WERI-Rb-1 (cell line): ENCODE measurements around the gene TMEM215.

Experiments used
- DNase-seq: peaks from one replicate; pipeline ENCODE4 v3.0.0-alpha.2; 2020
- H3K27ac ChIP-seq: fragments of 250-450 bp; sonication (Bioruptor Pico); 2 replicates; pipeline ENCODE4 v1.5.1; 2020; ENCODE audit warnings: mild to moderate bottlenecking, moderate library complexity
- H3K27me3 ChIP-seq: fragments of 250-450 bp; sonication (Bioruptor Pico); 2 replicates; pipeline ENCODE4 v1.5.1; 2021; ENCODE audit warnings: mild to moderate bottlenecking, low read depth, moderate library complexity; ENCODE audit not compliant: insufficient read depth, severe bottlenecking
- H3K36me3 ChIP-seq: fragments of 250-450 bp; sonication (Bioruptor Pico); 2 replicates; pipeline ENCODE4 v1.5.1; 2020; ENCODE audit warnings: mild to moderate bottlenecking, moderate library complexity
- H3K4me3 ChIP-seq: 2 replicates; pipeline ENCODE4 v1.5.1; 2011; ENCODE audit warnings: low read depth, mild to moderate bottlenecking, control low read depth, low read length
- H3K9me3 ChIP-seq: fragments of 250-450 bp; sonication (Bioruptor Pico); 2 replicates; pipeline ENCODE4 v1.5.1; 2021; ENCODE audit warnings: mild to moderate bottlenecking, moderate library complexity; ENCODE audit not compliant: severe bottlenecking
- TF ChIP-seq, protein P1 (sequence below): IDR thresholded peaks from 2 replicates; pipeline ENCODE4 v1.5.1; 2011; ENCODE audit warnings: low read depth, mild to moderate bottlenecking, control low read depth, inconsistent platforms, low read length

Gene TMEM215

DNA sequence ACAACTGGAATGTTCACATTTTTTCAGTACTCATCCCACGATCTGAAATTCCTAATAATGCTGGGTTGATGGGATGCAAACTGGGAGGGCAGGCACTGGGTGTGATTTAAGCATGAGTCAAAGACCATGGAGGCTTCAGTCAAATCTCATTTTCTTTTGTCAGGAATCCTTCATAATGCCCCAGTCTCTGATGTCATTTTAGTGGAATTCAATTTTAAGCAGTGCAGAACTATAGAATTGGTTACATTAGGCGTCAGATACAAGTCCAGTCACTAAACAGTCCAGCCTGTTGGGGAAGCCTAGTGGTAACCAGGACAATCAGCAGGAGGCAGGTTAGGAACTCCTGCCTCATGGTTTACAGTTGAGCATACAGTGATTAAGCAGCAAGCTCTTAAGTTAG is 41.0 kb upstream of the TMEM215 start:
- Histone ChIP-seq H3K4me3 (no peak overlapping the region), H3K36me3 (no peaks in the 10 kb centered on the region), H3K27me3 (peaks cover 20% of the 10 kb centered on the region), H3K27ac (no peak overlapping the region), H3K9me3 (no peaks in the 10 kb centered on the region)
- no peak for DNase-seq
- TF ChIP-seq, protein P1, sequence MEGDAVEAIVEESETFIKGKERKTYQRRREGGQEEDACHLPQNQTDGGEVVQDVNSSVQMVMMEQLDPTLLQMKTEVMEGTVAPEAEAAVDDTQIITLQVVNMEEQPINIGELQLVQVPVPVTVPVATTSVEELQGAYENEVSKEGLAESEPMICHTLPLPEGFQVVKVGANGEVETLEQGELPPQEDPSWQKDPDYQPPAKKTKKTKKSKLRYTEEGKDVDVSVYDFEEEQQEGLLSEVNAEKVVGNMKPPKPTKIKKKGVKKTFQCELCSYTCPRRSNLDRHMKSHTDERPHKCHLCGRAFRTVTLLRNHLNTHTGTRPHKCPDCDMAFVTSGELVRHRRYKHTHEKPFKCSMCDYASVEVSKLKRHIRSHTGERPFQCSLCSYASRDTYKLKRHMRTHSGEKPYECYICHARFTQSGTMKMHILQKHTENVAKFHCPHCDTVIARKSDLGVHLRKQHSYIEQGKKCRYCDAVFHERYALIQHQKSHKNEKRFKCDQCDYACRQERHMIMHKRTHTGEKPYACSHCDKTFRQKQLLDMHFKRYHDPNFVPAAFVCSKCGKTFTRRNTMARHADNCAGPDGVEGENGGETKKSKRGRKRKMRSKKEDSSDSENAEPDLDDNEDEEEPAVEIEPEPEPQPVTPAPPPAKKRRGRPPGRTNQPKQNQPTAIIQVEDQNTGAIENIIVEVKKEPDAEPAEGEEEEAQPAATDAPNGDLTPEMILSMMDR, result no peak

DNA sequence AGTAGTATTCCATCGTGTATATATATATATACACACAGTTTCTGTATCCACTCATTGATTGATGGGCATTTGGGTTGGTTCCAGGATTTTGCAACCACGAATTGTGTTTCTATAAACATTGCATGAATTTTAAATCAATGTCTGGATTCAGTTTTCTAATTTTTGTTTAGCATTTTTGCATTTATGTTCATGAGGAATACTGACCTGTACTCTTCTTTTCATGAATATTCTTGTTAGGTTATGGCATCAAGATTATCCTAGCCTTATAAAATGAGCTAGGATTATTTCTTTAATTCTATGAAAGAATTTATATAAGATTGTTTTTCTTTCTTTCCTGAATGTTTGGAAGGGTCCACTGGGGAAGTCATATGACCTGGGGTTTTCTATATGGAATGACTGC is 35.3 kb upstream of the TMEM215 start:
- no peak for DNase-seq
- Histone ChIP-seq H3K36me3 (no peaks in the 10 kb centered on the region), H3K4me3 (no peak overlapping the region), H3K27me3 (peaks cover 38% of the 10 kb centered on the region), H3K9me3 (no peaks in the 10 kb centered on the region), H3K27ac (no peak overlapping the region)
- TF ChIP-seq, protein P1, result no peak

DNA sequence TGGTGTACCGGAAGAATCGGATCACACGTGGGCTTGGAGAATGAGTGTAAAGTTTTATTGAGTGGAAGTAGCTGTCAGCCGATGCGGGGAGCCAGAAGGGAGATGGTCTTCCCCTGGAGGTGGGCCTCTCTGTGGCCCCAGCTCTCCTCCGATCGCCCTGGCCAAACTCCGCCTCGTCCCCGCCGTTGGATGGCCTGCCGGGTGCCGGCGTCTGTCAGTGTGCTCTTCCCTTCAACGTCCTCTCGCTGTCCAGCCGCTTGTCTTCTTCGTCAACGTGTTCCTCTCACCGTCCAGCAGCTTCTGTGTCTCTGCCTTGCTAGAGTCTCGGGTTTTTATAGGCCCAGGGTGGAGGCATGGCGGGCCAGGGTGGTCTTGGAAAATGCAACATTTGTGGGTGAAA is 27.6 kb upstream of the TMEM215 start:
- Histone ChIP-seq H3K4me3 (no peak overlapping the region), H3K27me3 (peaks cover 30% of the 10 kb centered on the region), H3K27ac (no peak overlapping the region), H3K9me3 (no peaks in the 10 kb centered on the region), H3K36me3 (no peaks in the 10 kb centered on the region)
- no peak for DNase-seq
- TF ChIP-seq, protein P1, result no peak

DNA sequence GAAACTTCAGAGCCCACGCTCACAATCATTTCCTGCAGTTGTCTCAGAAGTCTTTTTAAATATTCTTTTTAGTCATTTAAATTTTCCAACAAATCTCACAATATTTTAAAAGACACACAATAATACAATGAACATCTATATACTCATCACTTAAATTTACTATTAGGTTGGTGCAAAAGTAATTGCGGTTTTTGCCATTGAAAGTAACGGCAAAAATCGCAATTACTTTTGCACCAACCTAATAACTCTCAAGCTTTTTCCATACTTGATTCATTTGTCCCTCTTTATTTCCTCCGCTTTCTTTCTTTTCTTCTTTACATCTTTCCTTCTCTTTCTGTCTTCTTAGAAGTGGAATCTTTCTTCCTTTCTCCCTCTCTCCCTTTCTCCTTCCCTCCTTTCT is 19.2 kb upstream of the TMEM215 start:
- Histone ChIP-seq H3K27me3 (peaks cover 49% of the 10 kb centered on the region), H3K27ac (no peak overlapping the region)

DNA sequence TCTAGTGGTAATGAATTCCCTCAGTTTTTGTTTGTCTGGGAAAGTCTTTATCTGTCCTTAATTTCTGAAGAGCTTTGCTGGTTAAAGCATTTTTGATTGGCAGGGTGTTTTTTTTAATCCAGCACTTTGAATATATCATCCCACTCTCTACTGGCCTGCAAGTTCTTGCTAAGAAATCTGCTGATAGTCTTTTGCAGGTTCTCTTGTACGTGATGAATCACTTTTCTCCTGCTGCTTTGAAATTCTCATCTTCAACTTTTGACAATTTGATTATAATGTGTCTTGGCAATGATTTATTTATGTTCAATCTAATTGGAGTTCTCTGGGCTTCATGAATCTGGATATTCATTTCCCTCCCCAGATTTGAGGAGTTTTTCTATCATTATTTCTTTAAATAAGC is 8.1 kb upstream of the TMEM215 start:
- peaks cover 23% of the 10 kb centered on the region for H3K27me3 ChIP-seq
- TF ChIP-seq, protein P1, result no peak
- no peak for DNase-seq
- no peaks in the 10 kb centered on the region for H3K36me3 ChIP-seq
- no peak overlapping the region for H3K4me3 ChIP-seq
- peaks cover 8% of the 10 kb centered on the region for H3K9me3 ChIP-seq
- no peak overlapping the region for H3K27ac ChIP-seq

More for the DNA sequence above, 19.2 kb upstream of the TMEM215 start:
- no peak for DNase-seq
- Histone ChIP-seq H3K4me3 (no peak overlapping the region), H3K36me3 (no peaks in the 10 kb centered on the region), H3K9me3 (no peaks in the 10 kb centered on the region)
- TF ChIP-seq, protein P1, result no peak

DNA sequence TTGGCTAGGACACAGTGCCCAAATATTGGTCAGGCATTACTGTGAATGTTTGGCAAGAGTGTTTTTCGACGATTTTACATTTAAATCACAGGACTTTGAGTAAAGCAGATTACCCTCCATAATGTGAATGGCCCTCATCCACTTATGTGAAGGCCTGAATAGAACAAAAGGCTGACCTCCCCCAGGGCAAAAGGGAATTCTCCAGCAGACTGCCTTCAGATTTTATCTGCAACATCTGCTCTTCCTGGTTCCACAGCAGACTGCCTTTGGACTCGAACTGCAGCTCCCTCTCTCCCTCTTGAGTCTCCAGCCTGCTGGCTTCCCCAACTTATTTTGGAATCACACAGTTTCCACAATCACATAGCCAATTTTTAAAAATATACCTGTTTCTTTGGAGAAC is 7.1 kb upstream of the TMEM215 start:
- H3K36me3 ChIP-seq, result no peaks in the 10 kb centered on the region
- TF ChIP-seq, protein P1, result no peak
- H3K27ac ChIP-seq, result no peak overlapping the region
- no peak for DNase-seq
- H3K9me3 ChIP-seq, result peaks cover 8% of the 10 kb centered on the region
- H3K4me3 ChIP-seq, result no peak overlapping the region
- H3K27me3 ChIP-seq, result peaks cover 23% of the 10 kb centered on the region
